ENCODE data around the gene IDUA. TPM values are rescaled to one million over a fixed set of nuclear protein-coding genes. Genes with fewer than 3 reads are reported as not detected.

The IDUA gene
- total and polyA plus RNA-seq, 9 donors: 11.4 to 21.0 (median 14.0) TPM

DNA sequence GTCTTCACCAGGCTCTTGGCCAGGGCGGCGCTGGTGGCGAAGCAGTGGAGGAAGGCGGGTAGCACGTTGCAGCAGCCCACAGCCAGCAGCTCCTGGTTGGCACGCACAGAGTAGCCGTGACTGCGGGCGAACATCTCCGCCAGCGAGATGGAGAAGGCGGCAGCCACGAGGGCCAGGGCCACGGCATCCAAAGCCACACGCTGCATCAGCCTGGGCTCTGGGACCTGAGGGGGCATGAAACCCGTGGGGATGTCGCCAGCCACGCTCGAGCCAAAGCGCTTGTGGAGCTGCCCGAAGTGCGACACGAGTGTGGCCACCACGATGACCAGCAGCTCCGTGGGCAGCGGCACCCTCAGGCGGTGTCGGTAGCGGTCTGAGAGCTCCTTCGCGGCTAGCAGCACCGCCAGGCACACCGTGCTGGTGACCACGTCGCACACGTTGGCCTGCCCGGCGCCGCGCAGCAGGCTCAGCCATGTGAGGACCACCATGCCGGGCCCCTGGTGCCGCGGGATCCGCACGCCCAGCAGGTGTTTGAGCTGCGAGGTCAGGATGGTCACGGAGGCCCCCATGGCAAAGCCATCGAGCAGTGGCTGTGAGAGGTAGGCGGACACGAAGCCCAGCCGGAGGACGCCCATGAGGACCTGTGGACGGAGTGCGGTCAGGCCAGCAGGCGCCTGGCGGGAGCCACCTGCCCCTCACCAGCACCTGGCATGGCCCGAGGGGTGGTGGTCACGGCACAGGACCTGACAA, 3.1 kb downstream of the IDUA start:
- H3K4me1 ChIP-seq (ENCODE audit: control insufficient read depth, insufficient read depth, low read length): peaks cover 24% of the 10 kb centered on the region
- peaks cover 10% of the 10 kb centered on the region for H3K36me3 ChIP-seq (ENCODE audit: control insufficient read depth, insufficient read depth, low read length)
- DNase-seq: no peak
- H3K4me3 ChIP-seq (ENCODE audit: low read length): no peak overlapping the region
- no peaks in the 10 kb centered on the region for H3K27me3 ChIP-seq (ENCODE audit: control insufficient read depth, insufficient read depth, low read length)
- 91% methylated on average over 58 of the region's 58 CpGs for WGBS (ENCODE audit: insufficient coverage)
- H3K9me3 ChIP-seq (replicated peaks; ENCODE audit: control insufficient read depth, low read depth, low read length): no peaks in the 10 kb centered on the region
- H3K27ac ChIP-seq (ENCODE audit: low read length): no peak overlapping the region

- H3K27me3 ChIP-seq (ENCODE audit: control insufficient read depth, insufficient read depth, low read length): peaks cover 6% of the 10 kb centered on the region
- 90% methylated on average over 24 of the region's 26 CpGs for WGBS (ENCODE audit: insufficient coverage)
Measured at GRCh38 chr4:990746-991367, 4.0 kb downstream of the IDUA start.

DNA sequence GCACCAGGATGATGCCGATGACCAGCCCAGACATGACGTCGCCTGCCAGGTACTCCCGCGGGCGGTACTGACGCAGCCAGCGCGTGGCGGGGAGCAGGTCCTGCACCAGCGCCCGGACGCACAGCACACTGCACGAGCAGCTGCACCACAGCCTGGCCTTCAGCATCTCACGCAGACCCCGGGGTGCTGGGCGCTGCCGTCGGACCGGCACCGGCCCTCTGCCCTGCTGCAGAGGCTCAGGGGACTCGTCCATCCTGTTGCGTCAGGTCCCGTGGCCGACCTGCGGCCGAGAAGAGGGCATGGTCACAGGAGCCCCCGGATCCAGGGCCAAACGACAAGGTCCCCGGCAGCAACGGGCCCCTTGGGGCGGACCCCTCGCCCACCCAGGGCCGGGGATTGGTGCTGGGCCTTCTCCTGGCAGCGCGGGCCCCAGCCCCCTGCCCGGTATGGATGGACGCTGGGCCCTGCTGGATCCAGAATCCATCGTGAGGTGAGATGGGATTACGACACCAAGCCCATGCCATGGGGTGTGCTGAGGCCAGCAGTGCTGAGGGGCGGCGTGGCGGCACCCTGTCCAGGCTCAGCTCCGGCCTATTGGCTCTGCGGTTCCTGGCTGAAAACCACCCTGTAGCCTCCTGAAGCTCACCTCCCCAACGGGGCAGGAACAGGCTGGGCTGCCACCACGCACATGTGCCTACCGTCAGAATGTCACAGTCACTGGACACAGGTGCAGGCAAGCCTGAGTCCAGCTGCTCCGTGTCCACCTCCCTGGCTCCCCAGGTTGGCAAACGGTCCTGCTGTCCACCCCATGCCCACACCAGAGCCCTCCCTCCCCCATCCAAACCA, 4.8 kb downstream of the IDUA start:
- peaks cover 10% of the 10 kb centered on the region for H3K36me3 ChIP-seq (ENCODE audit: control insufficient read depth, insufficient read depth, low read length)
- WGBS (ENCODE audit: insufficient coverage): 89% methylated on average over 50 of the region's 50 CpGs
- no peak overlapping the region for H3K27ac ChIP-seq (ENCODE audit: low read length)
- H3K4me3 ChIP-seq (ENCODE audit: low read length): no peak overlapping the region
- H3K9me3 ChIP-seq (replicated peaks; ENCODE audit: control insufficient read depth, low read depth, low read length): no peaks in the 10 kb centered on the region
- DNase-seq: no peak
- H3K4me1 ChIP-seq (ENCODE audit: control insufficient read depth, insufficient read depth, low read length): peaks cover 17% of the 10 kb centered on the region
- peaks cover 14% of the 10 kb centered on the region for H3K27me3 ChIP-seq (ENCODE audit: control insufficient read depth, insufficient read depth, low read length)

More at GRCh38 chr4:990746-991367, 4.0 kb downstream of the IDUA start:
- no peak for DNase-seq
- Histone ChIP-seq H3K27ac (ENCODE audit: low read length) (no peak overlapping the region), H3K4me1 (ENCODE audit: control insufficient read depth, insufficient read depth, low read length) (peaks cover 18% of the 10 kb centered on the region), H3K9me3 (replicated peaks; ENCODE audit: control insufficient read depth, low read depth, low read length) (no peaks in the 10 kb centered on the region), H3K4me3 (ENCODE audit: low read length) (no peak overlapping the region), H3K36me3 (ENCODE audit: control insufficient read depth, insufficient read depth, low read length) (peaks cover 10% of the 10 kb centered on the region)

- 39% methylated on average over 21 of the region's 25 CpGs for WGBS (ENCODE audit: insufficient coverage)
- Histone ChIP-seq H3K4me3 (ENCODE audit: low read length) (no peak overlapping the region), H3K9me3 (replicated peaks; ENCODE audit: control insufficient read depth, low read depth, low read length) (no peaks in the 10 kb centered on the region), H3K27ac (ENCODE audit: low read length) (no peak overlapping the region), H3K27me3 (ENCODE audit: control insufficient read depth, insufficient read depth, low read length) (peaks cover 19% of the 10 kb centered on the region), H3K36me3 (ENCODE audit: control insufficient read depth, insufficient read depth, low read length) (peaks cover 10% of the 10 kb centered on the region), H3K4me1 (ENCODE audit: control insufficient read depth, insufficient read depth, low read length) (peaks cover 14% of the 10 kb centered on the region)
- DNase-seq: no peak
Measured at GRCh38 chr4:992297-993110, 5.7 kb downstream of the IDUA start.

DNA sequence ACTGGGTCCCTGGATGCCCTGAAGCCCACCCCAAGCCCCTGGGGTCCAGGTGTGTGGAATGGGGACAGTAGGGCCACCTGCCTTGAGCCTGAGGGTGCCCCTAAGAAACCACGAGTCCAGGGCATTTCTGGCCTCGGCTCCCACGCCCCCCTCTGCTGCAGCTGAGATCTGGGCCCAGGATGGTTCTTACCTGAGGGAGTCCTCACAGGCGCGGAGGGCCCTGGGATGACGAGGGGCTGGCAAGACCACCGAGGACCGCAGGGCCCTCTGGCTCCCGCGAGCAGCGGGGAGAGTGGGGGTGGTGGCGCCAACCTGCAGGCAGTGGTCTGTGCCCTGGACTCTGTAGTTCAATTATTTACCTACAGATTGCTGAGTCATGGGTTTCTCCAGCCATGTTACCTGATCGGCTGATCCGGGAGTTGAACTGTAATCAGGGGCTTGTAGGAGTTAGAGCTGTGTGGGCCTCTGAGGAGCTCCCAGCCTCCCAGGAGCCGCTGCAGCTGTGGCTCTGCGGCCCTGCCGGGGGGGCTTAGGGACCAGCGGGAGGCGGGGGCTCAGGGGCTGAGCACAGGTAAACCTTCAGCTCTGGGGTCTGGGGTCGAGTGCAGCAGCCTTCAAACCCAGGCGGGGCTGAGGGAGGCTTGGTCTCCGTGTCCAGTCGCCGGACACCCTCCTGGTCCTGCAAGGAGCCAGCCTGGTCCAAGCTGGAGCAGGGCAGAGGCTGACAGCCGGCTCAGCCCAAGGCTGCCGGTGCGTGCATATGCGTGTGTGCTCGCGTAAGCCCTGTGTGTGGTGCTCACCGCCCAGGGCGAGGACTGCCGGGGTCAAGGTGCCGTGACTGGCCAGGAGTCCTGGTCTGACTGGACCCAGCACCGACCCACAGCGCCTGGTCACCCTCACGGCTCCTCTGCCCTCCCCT, 6.5 kb downstream of the IDUA start, which contains the start of gene SLC26A1:
TSS of gene SLC26A1 (minus strand) at position 294 of the 919 bp plus-strand sequence. CDS start 1,701 bp downstream, outside the sequence.
- H3K27ac ChIP-seq (ENCODE audit: low read length): no peak within 1 kb of the TSS
- H3K36me3 ChIP-seq (ENCODE audit: control insufficient read depth, insufficient read depth, low read length): peaks cover 10% of the 10 kb centered on the region
- peaks cover 18% of the 10 kb centered on the region for H3K4me1 ChIP-seq (ENCODE audit: control insufficient read depth, insufficient read depth, low read length)
- H3K4me3 ChIP-seq (ENCODE audit: low read length): no peak within 1 kb of the TSS
- H3K9me3 ChIP-seq (replicated peaks; ENCODE audit: control insufficient read depth, low read depth, low read length): no peaks in the 10 kb centered on the region
- DNase-seq: no peak
- 72% methylated on average over 26 of the region's 37 CpGs for whole genome bisulfite sequencing (ENCODE audit: insufficient coverage)
- peaks cover 27% of the 10 kb centered on the region for H3K27me3 ChIP-seq (ENCODE audit: control insufficient read depth, insufficient read depth, low read length)

GRCh38 chr4:995311-996026, 8.6 kb downstream of the IDUA start:
- H3K27ac ChIP-seq (ENCODE audit: low read length): no peak overlapping the region
- 79% methylated on average over 13 of the region's 23 CpGs for WGBS (ENCODE audit: insufficient coverage)

DNA sequence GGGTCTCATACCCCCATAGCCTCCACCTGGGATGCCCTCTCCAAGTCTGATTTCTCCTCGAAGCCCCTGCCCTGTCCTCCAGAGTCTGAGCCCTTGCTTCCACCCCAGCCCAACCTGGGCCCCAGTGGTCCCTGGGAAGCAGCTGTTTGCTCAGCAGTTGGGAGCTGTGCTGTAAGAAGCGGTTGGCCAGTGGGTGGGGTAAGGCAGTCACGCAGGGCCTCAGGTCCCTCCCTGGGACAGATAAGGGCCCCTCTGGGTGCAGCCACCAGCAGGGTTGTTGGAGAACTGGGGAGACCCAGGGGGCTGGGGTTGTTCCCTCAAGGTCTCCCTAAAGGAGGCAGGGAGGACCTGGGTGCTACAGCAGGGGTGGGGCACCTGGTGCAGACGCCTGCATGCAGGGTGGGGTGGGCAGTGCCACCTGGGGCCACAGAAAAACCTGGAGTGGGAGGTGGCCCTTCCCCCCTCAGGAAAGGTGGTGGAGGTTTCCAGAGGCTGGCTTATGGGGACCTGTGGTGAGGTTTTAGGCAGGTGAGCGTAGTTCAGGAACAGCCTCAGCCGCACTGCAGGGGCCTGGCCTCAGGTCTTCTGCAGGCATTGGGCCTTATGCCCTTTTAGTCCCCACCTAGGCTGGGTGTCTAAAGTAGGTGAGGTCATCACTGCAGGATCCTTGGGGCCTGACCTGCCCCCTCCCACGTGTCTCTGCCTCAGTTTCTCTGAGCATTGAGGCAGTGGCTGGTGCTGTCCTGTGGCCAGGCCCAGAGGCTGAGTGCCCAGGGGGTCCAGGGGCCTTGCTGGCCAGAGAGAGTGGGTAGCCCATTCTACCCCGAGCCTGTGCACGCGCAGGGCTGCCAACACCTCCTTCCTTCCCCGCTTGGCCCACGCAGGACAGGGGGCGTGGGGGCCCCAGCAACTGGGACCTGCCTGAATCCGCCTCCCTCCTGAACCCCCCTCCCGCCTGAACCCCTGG, 9.5 kb downstream of the IDUA start:
- WGBS (ENCODE audit: insufficient coverage): 52% methylated on average over 6 of the region's 15 CpGs
- Histone ChIP-seq H3K9me3 (replicated peaks; ENCODE audit: control insufficient read depth, low read depth, low read length) (no peaks in the 10 kb centered on the region), H3K36me3 (ENCODE audit: control insufficient read depth, insufficient read depth, low read length) (peaks cover 1% of the 10 kb centered on the region), H3K4me3 (ENCODE audit: low read length) (no peak overlapping the region), H3K27ac (ENCODE audit: low read length) (no peak overlapping the region), H3K4me1 (ENCODE audit: control insufficient read depth, insufficient read depth, low read length) (peaks cover 18% of the 10 kb centered on the region), H3K27me3 (ENCODE audit: control insufficient read depth, insufficient read depth, low read length) (peaks cover 54% of the 10 kb centered on the region)
- DNase-seq: no peak

More at GRCh38 chr4:995311-996026, 8.6 kb downstream of the IDUA start:
- Histone ChIP-seq H3K4me3 (ENCODE audit: low read length) (no peak overlapping the region), H3K4me1 (ENCODE audit: control insufficient read depth, insufficient read depth, low read length) (peaks cover 18% of the 10 kb centered on the region), H3K9me3 (replicated peaks; ENCODE audit: control insufficient read depth, low read depth, low read length) (no peaks in the 10 kb centered on the region), H3K27me3 (ENCODE audit: control insufficient read depth, insufficient read depth, low read length) (peaks cover 45% of the 10 kb centered on the region), H3K36me3 (ENCODE audit: control insufficient read depth, insufficient read depth, low read length) (peaks cover 5% of the 10 kb centered on the region)
- DNase-seq: no peak

GRCh38 chr4:996997-997374, 10.1 kb downstream of the IDUA start:
- Histone ChIP-seq H3K27me3 (ENCODE audit: control insufficient read depth, insufficient read depth, low read length) (peaks cover 60% of the 10 kb centered on the region), H3K36me3 (ENCODE audit: control insufficient read depth, insufficient read depth, low read length) (no peaks in the 10 kb centered on the region), H3K27ac (ENCODE audit: low read length) (no peak overlapping the region), H3K9me3 (replicated peaks; ENCODE audit: control insufficient read depth, low read depth, low read length) (no peaks in the 10 kb centered on the region), H3K4me3 (ENCODE audit: low read length) (no peak overlapping the region), H3K4me1 (ENCODE audit: control insufficient read depth, insufficient read depth, low read length) (peaks cover 18% of the 10 kb centered on the region)
- DNase-seq: no peak
- 0% methylated on average over 11 of the region's 25 CpGs for WGBS (ENCODE audit: insufficient coverage)

Measured in muscle of leg (tissue), 11 donors.